GM06990 (cell line): ENCODE data around the gene PGGHG.
"Not testable (repeated sequence)": the region's sequence is repeated elsewhere in the genome, so short reads cannot be mapped to it uniquely, and the experiment has no call there.

Source experiments
- DNase-seq: peaks from one replicate; pipeline ENCODE4 v3.0.0-alpha.2; 2011; ENCODE audit not compliant: insufficient read length; ENCODE audit errors: extremely low read depth
- H3K27me3 ChIP-seq: replicated peaks from 2 replicates; pipeline ENCODE4 v1.6.0; 2011; ENCODE audit warnings: low read length; ENCODE audit not compliant: control insufficient read depth, insufficient read depth
- H3K36me3 ChIP-seq: 2 replicates; pipeline ENCODE4 v1.5.1; 2011; ENCODE audit warnings: low read length; ENCODE audit not compliant: control insufficient read depth, insufficient read depth
- H3K4me3 ChIP-seq: replicated peaks from 2 replicates; pipeline ENCODE4 v1.5.1; 2011; ENCODE audit warnings: low read depth, mild to moderate bottlenecking, control low read depth, low read length
- TF ChIP-seq, protein P1 (sequence below): IDR thresholded peaks from 2 replicates; pipeline ENCODE4 v1.5.1; 2011; ENCODE audit warnings: low read length, control low read depth, mild to moderate bottlenecking, inconsistent platforms; ENCODE audit not compliant: insufficient read depth, poor library complexity, severe bottlenecking

The PGGHG gene

DNA sequence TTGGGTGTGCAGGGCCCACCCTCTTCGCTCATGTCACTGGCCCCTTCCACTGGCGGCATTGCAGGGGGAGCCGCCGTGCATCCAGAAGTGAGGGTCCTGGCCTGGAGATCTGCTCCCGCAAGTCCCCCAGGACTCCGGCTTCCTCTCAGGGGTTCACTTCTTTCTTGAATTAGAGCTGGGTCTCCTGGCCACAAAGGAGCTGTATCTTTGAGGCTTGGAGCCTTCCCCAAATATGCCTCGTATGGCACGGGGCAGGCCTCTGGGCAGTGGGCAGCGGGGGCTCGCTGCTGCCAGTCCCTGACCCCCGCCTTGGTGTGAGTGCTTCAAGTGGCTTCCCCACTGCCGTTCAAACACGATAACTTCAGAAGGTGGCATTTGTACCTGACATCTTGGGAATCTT lies 39.1 kb downstream of the PGGHG start:
- H3K4me3 ChIP-seq: no peak overlapping the region
- H3K27me3 ChIP-seq: no peaks in the 10 kb centered on the region
- TF ChIP-seq, protein P1, sequence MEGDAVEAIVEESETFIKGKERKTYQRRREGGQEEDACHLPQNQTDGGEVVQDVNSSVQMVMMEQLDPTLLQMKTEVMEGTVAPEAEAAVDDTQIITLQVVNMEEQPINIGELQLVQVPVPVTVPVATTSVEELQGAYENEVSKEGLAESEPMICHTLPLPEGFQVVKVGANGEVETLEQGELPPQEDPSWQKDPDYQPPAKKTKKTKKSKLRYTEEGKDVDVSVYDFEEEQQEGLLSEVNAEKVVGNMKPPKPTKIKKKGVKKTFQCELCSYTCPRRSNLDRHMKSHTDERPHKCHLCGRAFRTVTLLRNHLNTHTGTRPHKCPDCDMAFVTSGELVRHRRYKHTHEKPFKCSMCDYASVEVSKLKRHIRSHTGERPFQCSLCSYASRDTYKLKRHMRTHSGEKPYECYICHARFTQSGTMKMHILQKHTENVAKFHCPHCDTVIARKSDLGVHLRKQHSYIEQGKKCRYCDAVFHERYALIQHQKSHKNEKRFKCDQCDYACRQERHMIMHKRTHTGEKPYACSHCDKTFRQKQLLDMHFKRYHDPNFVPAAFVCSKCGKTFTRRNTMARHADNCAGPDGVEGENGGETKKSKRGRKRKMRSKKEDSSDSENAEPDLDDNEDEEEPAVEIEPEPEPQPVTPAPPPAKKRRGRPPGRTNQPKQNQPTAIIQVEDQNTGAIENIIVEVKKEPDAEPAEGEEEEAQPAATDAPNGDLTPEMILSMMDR: no peak
- H3K36me3 ChIP-seq: no peaks in the 10 kb centered on the region
- DNase-seq: no peak

DNA sequence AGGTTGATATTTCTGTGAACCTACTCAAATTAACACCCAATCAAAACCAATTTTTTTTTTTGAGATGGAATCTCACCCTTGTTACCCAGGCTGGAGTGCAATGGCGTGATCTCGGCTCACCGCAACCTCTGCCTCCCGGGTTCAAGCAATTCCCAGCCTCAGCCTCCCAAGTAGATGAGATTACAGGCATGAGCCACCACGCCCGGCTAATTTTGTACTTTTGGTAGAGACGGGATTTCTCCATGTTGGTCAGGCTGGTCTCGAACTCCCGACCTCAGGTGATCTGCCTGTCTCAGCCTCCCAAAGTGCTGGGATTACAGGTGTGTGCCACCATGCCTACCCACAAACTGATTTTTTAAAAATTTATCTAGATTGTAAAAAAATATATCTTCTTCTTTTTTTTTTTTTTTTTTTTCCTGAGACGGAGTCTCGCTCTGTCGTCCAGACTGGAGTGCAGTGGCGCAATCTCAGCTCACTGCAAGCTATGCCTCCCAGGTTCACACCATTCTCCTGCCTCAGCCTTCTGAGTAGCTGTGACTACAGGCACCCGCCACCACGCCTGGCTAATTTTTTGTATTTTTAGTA lies 39.7 kb downstream of the PGGHG start:
- DNase-seq, H3K4me3 ChIP-seq, H3K36me3 ChIP-seq, H3K27me3 ChIP-seq: not testable (repeated sequence)

DNA sequence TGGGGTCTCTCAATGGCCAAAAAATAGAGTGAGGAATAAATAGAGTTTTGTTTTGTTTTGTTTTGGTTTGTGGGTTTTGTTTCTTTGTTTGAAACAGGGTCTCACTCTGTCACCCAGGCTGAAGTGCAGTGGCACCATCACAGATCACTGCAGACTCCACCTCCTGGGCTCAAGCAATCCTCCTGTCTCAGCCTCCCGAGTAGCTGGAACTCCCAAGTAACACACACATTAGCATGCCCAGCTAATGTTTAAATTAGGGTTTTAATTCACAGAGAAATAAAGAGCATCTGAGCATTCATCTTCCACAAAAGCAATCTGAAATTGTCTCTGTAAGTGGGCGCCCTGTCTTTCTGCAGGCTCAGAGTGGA lies 40.9 kb downstream of the PGGHG start:
- H3K4me3 ChIP-seq: no peak overlapping the region
- TF ChIP-seq, protein P1: no peak
- DNase-seq: no peak
- H3K27me3 ChIP-seq: no peaks in the 10 kb centered on the region
- H3K36me3 ChIP-seq: no peaks in the 10 kb centered on the region

DNA sequence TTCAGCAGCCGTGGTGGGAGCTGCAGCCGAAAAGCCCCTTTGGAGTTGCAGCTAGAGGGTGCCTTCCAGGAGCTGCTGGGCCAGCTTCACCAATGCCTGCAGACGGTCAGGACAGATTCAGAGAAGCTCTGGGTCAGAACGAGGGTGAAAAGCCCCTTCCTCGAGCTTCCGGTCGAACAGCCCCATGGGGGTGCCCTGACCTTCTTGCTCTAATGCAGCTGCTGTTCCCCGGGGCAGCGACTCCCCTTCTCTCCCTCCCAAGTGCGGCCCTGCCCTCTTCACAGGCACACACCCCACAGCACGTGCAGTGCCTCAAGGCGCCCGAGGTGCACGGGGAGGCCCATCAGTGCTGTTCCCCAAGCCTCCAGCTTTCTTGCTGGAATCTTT lies 41.4 kb downstream of the PGGHG start:
- H3K27me3 ChIP-seq: no peaks in the 10 kb centered on the region
- TF ChIP-seq, protein P1: no peak
- DNase-seq: peak; percentile 57
- H3K4me3 ChIP-seq: no peak overlapping the region
- H3K36me3 ChIP-seq: no peaks in the 10 kb centered on the region

DNA sequence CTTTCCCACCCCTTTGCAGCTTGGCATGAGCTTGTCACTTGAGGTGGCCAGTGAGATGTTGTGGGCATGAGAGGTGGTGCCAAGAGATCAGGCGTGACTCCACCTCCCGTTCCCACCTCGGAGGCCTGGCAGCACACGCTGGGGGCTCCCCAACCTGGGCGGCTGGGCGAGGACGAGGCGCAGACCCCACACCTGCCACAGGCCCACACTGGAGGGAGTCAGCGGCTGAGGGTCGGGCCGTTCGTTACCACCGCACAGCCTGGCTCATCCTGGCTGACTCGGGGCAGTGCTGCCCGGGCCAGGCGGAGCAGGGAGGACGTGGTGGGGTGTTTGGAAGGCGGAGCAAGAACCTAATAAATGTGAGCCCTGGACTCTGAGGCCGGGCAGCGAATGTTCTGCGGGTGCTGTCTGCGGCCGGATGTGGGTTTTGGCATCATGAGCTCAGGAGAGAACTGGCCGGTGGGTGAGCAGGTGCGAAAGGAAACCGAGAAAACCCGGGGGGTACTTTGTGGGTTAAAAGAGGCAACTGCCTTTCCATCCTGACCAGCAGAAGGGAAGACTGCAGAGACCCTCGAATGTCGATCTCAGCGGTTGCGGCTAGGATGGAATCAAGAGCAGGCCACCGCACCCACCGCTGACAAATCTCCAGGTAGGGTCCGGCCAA lies 41.9 kb downstream of the PGGHG start:
- no peaks in the 10 kb centered on the region for H3K27me3 ChIP-seq
- TF ChIP-seq, protein P1: no peak
- no peaks in the 10 kb centered on the region for H3K36me3 ChIP-seq
- peak; percentile 81 for DNase-seq
- H3K4me3 ChIP-seq: no peak overlapping the region

DNA sequence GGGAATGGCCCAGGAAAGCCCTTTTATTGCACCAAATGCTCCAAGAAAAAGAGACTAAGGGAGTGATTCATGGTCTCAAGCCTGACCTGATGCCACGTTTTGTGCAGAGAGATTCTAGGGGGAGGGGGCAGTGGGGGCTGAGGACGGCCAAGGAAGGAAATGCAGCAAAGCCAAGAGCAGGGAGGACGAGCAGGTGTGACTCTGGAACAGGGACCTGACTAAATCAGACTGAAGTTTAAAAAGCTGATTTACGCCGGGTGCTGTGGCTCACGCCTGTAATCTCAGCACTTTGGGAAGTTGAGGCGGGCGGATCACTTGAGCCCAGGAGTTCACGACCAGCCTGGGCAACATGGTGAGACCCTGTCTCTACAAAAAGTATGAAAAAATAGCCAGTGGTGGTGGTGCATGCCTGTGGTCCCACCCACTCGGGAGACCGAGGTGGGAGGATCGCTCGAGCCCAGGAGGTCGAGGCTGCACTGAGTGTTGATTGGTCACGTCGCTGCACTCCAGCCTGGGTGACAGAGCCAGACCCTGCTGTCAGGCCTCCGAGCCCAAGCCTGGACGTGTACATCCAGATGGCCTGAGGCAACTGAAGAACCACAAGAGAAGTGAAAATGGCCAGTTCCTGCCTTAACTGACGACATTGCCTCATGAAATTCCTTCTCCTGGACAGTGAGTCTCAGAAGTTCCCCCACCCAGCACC lies 42.6 kb downstream of the PGGHG start:
- H3K27me3 ChIP-seq: no peaks in the 10 kb centered on the region
- no peak overlapping the region for H3K4me3 ChIP-seq
- TF ChIP-seq, protein P1: no peak
- no peak for DNase-seq
- no peaks in the 10 kb centered on the region for H3K36me3 ChIP-seq
